ENCODE data around the gene CHST14.
A peak's percentile ranks its signal among the peaks of the same experiment; 100 is the strongest.

The CHST14 gene

GRCh38 chr15:40479024-40479423 is 8.2 kb downstream of the CHST14 start:
- no peak for DNase-seq (ENCODE audit: insufficient read length, low spot score)
- no peak for FAIRE-seq
- TF ChIP-seq POLR2A (IDR thresholded peaks at IDR 0.05; ENCODE audit: low read depth, low read length) = no peak

GRCh38 chr15:40481341-40482074 is 10.7 kb downstream of the CHST14 start:
- FAIRE-seq (no peak), DNase-seq (ENCODE audit: insufficient read length, low spot score) (no peak)
- no peak for TF ChIP-seq POLR2A (IDR thresholded peaks at IDR 0.05; ENCODE audit: low read depth, low read length)

DNA sequence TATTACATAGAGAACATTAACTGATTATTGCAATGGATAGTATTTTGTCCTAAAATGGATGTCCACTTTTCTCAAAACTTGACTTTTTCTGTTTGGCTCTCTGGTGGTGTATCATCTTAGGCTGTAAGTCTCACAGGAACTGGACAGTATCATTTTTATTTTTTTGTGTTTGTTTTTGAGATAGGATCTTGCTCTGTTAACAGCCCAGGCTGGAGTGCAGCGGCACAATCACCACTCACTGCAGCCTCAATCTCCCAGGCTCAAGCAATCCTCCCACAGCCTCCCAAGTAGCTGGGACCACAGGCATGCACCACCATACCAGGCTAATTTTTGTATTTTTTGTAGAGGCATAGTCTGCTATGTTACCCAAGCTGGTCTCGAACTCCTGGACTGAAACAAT is 13.1 kb downstream of the CHST14 start:
- DNase-seq (ENCODE audit: insufficient read length, low spot score) (no peak), FAIRE-seq (no peak)
- TF ChIP-seq POLR2A (IDR thresholded peaks at IDR 0.05; ENCODE audit: low read depth, low read length) = no peak

DNA sequence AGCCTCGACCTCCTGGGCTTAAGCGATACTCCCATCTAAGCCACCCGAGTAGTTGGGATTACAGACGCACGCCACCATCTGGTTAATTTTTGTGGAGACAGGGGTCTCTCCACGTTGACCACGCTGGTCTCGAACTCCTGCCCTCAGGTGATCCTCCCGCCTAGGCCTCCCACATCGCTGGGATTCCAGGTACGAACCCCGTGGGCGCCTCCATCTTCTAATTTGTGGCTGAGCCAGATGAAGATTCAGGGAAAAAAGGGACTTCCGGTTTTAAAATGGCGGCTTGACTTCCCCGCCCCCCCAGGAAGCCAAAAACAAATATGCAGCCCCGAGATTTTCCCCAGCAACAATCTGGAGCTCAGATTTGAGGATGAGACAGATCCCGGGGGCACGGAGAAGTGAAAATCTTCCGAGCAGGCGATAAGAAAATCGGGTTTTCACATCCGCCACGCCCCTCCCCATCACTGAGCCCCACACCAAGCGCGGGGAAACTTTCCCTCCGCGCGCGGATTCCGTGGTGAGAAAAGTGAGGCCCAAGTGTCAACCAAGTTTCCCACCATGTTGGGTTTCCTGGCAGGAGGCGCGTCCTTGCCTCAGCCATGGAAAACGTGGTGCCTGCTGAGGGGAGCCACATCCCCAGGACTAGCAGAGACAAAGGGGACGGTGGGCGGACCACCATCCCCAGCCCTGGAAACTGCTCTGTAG is 15.4 kb downstream of the CHST14 start:
- no peak for DNase-seq (ENCODE audit: insufficient read length, low spot score)
- no peak for TF ChIP-seq POLR2A (IDR thresholded peaks at IDR 0.05; ENCODE audit: low read depth, low read length)
- no peak for FAIRE-seq

DNA sequence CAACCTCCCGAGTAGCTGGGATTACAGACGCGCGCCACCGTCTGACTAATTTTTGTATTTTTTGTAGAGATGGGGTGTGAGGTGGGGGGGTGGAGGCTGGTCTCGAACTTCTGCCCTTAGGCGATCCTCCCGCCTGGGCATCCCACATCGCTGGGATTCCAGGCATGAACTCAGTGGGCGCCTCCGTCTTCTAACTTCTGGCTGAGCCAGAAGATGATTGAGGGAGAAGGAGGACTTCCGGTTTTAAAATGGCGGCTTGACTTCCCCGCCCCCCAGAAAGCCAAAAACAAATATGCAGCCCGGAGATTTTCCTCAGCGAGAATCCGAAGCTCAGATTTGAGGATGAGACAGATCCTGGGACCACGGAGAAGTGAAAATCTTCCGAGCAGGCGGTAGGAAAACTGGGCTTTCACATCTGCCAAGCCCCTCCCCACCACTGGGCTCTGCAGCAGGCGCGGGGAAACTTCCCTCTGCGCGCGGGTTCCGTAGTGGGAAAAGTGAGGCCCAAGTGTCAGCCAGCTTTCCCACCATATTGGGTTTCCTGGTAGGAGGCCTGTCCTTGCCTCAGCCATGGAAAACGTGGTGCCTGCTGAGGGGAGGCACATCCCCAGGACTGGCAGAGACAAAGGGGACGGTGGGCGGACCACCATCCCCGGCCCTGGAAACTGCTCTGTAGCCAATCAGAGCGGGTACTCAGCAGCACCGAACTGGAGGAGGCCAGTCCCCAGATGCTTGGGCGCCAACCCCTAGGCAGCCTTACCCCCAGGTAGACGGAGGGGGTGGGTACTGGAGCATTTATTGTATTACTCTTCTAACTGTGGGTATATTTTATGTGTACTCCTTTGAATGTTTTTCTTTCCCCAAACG is 17.3 kb downstream of the CHST14 start:
- DNase-seq (ENCODE audit: insufficient read length, low spot score) = no peak
- no peak for FAIRE-seq
- no peak for TF ChIP-seq POLR2A (IDR thresholded peaks at IDR 0.05; ENCODE audit: low read depth, low read length)

DNA sequence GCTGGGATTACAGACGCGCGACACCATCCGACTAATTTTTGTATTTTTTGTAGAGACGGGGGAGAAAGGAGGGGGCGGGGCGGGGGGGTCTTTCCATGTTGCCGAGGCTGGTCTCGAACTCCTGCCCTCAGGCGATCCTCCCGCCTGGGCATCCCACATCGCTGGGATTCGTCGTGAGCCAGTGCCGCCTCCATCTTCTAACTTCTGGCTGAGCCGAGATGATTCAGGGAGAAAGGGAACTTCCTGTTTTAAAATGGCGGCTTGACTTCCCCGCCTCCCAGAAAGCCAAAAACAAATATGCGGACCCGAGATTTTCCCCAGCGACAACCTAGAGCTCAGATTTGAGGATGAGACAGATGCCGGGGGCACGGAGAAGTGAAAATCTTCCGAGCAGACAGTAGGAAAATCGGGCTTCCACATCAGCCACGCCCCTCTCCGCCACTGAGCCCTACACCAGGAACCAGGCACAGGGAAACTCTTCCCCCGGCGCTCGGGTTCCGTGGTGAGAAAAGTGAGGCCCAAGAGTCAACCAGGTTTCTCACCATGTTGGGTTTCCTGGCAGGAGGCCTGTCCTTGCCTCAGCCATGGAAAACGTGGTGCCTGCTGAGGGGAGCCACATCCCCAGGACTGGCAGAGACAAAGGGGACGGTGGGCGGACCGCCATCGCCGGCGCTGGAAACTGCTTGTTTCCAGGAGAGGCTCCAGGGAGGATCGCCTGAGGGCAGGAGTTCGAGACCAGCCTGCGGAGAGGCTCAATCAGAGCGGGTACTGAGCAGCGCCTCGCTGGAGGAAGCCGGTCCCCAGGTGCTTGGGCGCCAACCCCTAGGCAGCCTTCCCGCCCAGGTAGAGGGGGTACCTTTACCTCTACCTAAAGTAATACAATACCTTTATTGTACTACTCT is 18.7 kb downstream of the CHST14 start:
- FAIRE-seq = no peak
- no peak for TF ChIP-seq POLR2A (IDR thresholded peaks at IDR 0.05; ENCODE audit: low read depth, low read length)

GRCh38 chr15:40493089-40493840 is 22.5 kb downstream of the CHST14 start:
- FAIRE-seq (peak; percentile 6), DNase-seq (ENCODE audit: insufficient read length, low spot score) (no peak)
- TF ChIP-seq POLR2A (IDR thresholded peaks at IDR 0.05; ENCODE audit: low read depth, low read length) = no peak

More for the DNA sequence above, 18.7 kb downstream of the CHST14 start:
- DNase-seq (ENCODE audit: insufficient read length, low spot score) = no peak

GRCh38 chr15:40495516-40495915 is 24.7 kb downstream of the CHST14 start:
- TF ChIP-seq POLR2A (IDR thresholded peaks at IDR 0.05; ENCODE audit: low read depth, low read length) = no peak

GRCh38 chr15:40498418-40498817 is 27.6 kb downstream of the CHST14 start:
- no peak for TF ChIP-seq POLR2A (IDR thresholded peaks at IDR 0.05; ENCODE audit: low read depth, low read length)
- FAIRE-seq (peak; percentile 96), DNase-seq (ENCODE audit: insufficient read length, low spot score) (peak; percentile 73)

More at GRCh38 chr15:40495516-40495915, 24.7 kb downstream of the CHST14 start:
- no peak for DNase-seq (ENCODE audit: insufficient read length, low spot score)
- FAIRE-seq = no peak

DNA sequence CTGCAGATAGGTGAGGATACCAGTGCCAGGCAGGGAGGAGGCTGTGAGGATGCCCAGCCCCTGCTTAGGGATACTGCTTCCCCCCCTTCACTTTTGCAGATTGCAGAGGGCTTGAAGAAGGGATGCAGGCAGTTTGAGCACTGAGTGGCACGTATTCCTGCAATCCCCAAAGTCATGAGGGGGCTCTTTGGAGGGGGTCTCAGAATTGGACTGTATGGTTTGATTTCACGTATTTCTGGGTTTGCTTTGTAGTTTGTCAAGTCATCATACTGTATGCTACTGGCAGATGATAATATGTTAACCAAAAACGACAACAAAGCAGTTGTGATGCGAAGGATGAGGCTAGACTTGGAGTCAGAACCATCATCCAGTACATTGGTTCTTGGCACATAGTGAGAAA is 28.1 kb downstream of the CHST14 start:
- no peak for TF ChIP-seq POLR2A (IDR thresholded peaks at IDR 0.05; ENCODE audit: low read depth, low read length)
- DNase-seq (ENCODE audit: insufficient read length, low spot score) (no peak), FAIRE-seq (no peak)

GRCh38 chr15:40499931-40500330 is 29.1 kb downstream of the CHST14 start:
- DNase-seq (ENCODE audit: insufficient read length, low spot score) = no peak
- TF ChIP-seq POLR2A (IDR thresholded peaks at IDR 0.05; ENCODE audit: low read depth, low read length) = no peak
- no peak for FAIRE-seq

GRCh38 chr15:40500568-40501330 is 30.0 kb downstream of the CHST14 start:
- DNase-seq (ENCODE audit: insufficient read length, low spot score) = no peak
- peak; percentile 30 for FAIRE-seq
- no peak for TF ChIP-seq POLR2A (IDR thresholded peaks at IDR 0.05; ENCODE audit: low read depth, low read length)

Data from H54 (cell line).